ENCODE results near the gene FAM83F. TPM values are rescaled to one million over a fixed set of nuclear protein-coding genes. Genes with fewer than 3 reads are reported as not detected.
A peak's percentile ranks its signal among the peaks of the same experiment; 100 is the strongest.

The FAM83F gene
- total and polyA plus RNA-seq, 2 donors (not counting 1 experiment from before 2014, with no cell fraction given), result 0.10 TPM; not detected in 1

- Mint-ChIP-seq H3K27me3 (no peaks in the 10 kb centered on the region), H3K9me3 (ENCODE audit: insufficient read depth) (no peaks in the 10 kb centered on the region), H3K4me3 (no peak overlapping the region), H3K27ac (no peak overlapping the region), H3K4me1 (peaks cover 40% of the 10 kb centered on the region)
- Histone ChIP-seq H3K9ac (ENCODE audit: low read length) (no peak overlapping the region), H3K27me3 (replicated peaks in 1 of 4; ENCODE audit: control extremely low read depth in 1 of 4, control insufficient read depth in 3 of 4, insufficient read depth in 4 of 4, low read length in 3 of 4) (no peaks in the 10 kb centered on the region), H3K79me2 (ENCODE audit: control insufficient read depth, insufficient read depth, low read length) (peaks cover 99% of the 10 kb centered on the region), H2AFZ (ENCODE audit: insufficient read depth, low read depth, low read length, poor library complexity, severe bottlenecking) (no peak overlapping the region), H3K27ac (ENCODE audit: low read length in 2 of 2) (peak overlapping the region in 1 of 2 donors; percentile 70), H3K4me2 (replicated peaks; ENCODE audit: low read depth, low read length, poor library complexity, severe bottlenecking) (no peak overlapping the region), H3K4me3 (ENCODE audit: control extremely low read depth in 1 of 5, extremely low read depth in 1 of 5, insufficient read depth in 1 of 5, low read depth in 2 of 5, low read length in 4 of 5) (no peak overlapping the region), H3K36me3 (replicated peaks in 1 of 2; ENCODE audit: control extremely low read depth in 1 of 2, control insufficient read depth in 1 of 2, extremely low read depth in 1 of 2, insufficient read depth in 2 of 2, low read length in 1 of 2) (no peaks in the 10 kb centered on the region), H3K4me1 (ENCODE audit: control insufficient read depth in 2 of 2, insufficient read depth in 2 of 2, low read length in 2 of 2) (peaks cover 48 to 69% of the 10 kb centered on the region in 2 donors), H4K20me1 (ENCODE audit: control insufficient read depth, insufficient read depth, low read length, poor library complexity, severe bottlenecking) (peaks cover 88% of the 10 kb centered on the region), H3K9me3 (ENCODE audit: control extremely low read depth in 1 of 3, control insufficient read depth in 2 of 3, insufficient read depth in 1 of 3, low read length in 2 of 3) (no peaks in the 10 kb centered on the region)
- POLR2A ChIA-PET, result no interaction called here
- CTCF ChIA-PET, result no interaction called here
- ATAC-seq (ENCODE audit: low read depth), result no peak
- TF ChIP-seq, protein P1, sequence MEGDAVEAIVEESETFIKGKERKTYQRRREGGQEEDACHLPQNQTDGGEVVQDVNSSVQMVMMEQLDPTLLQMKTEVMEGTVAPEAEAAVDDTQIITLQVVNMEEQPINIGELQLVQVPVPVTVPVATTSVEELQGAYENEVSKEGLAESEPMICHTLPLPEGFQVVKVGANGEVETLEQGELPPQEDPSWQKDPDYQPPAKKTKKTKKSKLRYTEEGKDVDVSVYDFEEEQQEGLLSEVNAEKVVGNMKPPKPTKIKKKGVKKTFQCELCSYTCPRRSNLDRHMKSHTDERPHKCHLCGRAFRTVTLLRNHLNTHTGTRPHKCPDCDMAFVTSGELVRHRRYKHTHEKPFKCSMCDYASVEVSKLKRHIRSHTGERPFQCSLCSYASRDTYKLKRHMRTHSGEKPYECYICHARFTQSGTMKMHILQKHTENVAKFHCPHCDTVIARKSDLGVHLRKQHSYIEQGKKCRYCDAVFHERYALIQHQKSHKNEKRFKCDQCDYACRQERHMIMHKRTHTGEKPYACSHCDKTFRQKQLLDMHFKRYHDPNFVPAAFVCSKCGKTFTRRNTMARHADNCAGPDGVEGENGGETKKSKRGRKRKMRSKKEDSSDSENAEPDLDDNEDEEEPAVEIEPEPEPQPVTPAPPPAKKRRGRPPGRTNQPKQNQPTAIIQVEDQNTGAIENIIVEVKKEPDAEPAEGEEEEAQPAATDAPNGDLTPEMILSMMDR (IDR thresholded peaks at IDR 0.05), result no peak
- TF ChIP-seq EZH2 (IDR thresholded peaks at IDR 0.05; ENCODE audit: borderline replicate concordance, insufficient read depth, low read depth, low read length, poor library complexity, severe bottlenecking), result no peak
- intact Hi-C loops (cut with micrococcal nuclease), result no loop called here
- 95% methylated on average over 5 of the region's 5 CpGs for WGBS (ENCODE audit: insufficient coverage)
- DNase-seq, result no peak
Observed at GRCh38 chr22:40084246-40084645, 89.5 kb downstream of the FAM83F start.

DNA sequence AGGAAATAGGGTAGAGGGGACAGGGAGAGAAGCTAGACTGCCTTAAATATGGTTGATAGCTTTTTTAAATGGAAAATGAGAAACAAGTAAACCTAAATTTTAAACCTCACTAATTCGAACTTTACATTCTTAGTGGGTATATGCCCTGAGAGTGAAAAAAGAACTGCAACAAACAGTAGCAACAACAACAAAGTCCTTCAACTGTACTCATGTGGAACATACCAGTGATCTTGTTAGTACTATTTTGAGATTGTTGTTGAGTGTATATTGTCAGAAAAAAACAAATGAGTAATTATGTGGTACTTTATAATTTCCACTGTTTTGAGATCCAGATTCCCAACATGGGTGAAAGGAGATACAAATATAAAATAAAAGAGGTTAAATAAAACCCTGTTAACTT is 94.1 kb downstream of the FAM83F start:
- TF ChIP-seq, protein P1 (IDR thresholded peaks at IDR 0.05), result no peak
- no peak for TF ChIP-seq EZH2 (IDR thresholded peaks at IDR 0.05; ENCODE audit: borderline replicate concordance, insufficient read depth, low read depth, low read length, poor library complexity, severe bottlenecking)
- no peak overlapping the region for H2AFZ ChIP-seq (ENCODE audit: insufficient read depth, low read depth, low read length, poor library complexity, severe bottlenecking)
- CTCF ChIA-PET, result interaction anchor here (0.7 to 1.5 kb wide), 2 partner anchors 37 to 154 kb away, joined by 3 to 6 read pairs; no protein-coding TSS in a partner anchor
- POLR2A ChIA-PET, result no interaction called here
- Mint-ChIP-seq H3K27me3 (no peaks in the 10 kb centered on the region), H3K4me1 (peaks cover 66% of the 10 kb centered on the region), H3K4me3 (peak overlapping the region; percentile 42), H3K9me3 (ENCODE audit: insufficient read depth) (no peaks in the 10 kb centered on the region), H3K27ac (peak overlapping the region; percentile 35)
- peaks cover 32 to 56% of the 10 kb centered on the region in 2 donors for H3K4me1 ChIP-seq (ENCODE audit: control insufficient read depth in 2 of 2, insufficient read depth in 2 of 2, low read length in 2 of 2)
- no peaks in the 10 kb centered on the region for H3K9me3 ChIP-seq (ENCODE audit: control extremely low read depth in 1 of 3, control insufficient read depth in 2 of 3, insufficient read depth in 1 of 3, low read length in 2 of 3)
- H3K4me3 ChIP-seq (ENCODE audit: control extremely low read depth in 1 of 5, extremely low read depth in 1 of 5, insufficient read depth in 1 of 5, low read depth in 2 of 5, low read length in 4 of 5), result no peak overlapping the region
- peak overlapping the region in 1 of 2 donors; percentile 70 for H3K27ac ChIP-seq (ENCODE audit: low read length in 2 of 2)
- H4K20me1 ChIP-seq (ENCODE audit: control insufficient read depth, insufficient read depth, low read length, poor library complexity, severe bottlenecking), result peaks cover 79% of the 10 kb centered on the region
- peak overlapping the region; percentile 21 for H3K4me2 ChIP-seq (replicated peaks; ENCODE audit: low read depth, low read length, poor library complexity, severe bottlenecking)
- DNase-seq, result no peak
- intact Hi-C loops (cut with micrococcal nuclease), result no loop called here
- no peaks in the 10 kb centered on the region for H3K27me3 ChIP-seq (replicated peaks in 1 of 4; ENCODE audit: control extremely low read depth in 1 of 4, control insufficient read depth in 3 of 4, insufficient read depth in 4 of 4, low read length in 3 of 4)
- no peaks in the 10 kb centered on the region for H3K36me3 ChIP-seq (replicated peaks in 1 of 2; ENCODE audit: control extremely low read depth in 1 of 2, control insufficient read depth in 1 of 2, extremely low read depth in 1 of 2, insufficient read depth in 2 of 2, low read length in 1 of 2)
- H3K79me2 ChIP-seq (ENCODE audit: control insufficient read depth, insufficient read depth, low read length), result peaks cover 100% of the 10 kb centered on the region
- no peak overlapping the region for H3K9ac ChIP-seq (ENCODE audit: low read length)
- no peak for ATAC-seq (ENCODE audit: low read depth)
- no CpG with 5 or more reads among the region's 1 CpG for WGBS (ENCODE audit: insufficient coverage)

Other genes with a start within 250 kb of the FAM83F start
- not detected in 2 replicates for gene ENTHD1, start 101.2 kb upstream of the FAM83F start, total RNA-seq
- gene ENTHD1, start 101.2 kb upstream of the FAM83F start, polyA plus RNA-seq, result not detected in 2 replicates
- 13.5 and 14.4 TPM in 2 replicates for gene GRAP2, start 93.9 kb upstream of the FAM83F start, total RNA-seq
- 26.4 and 34.9 TPM in 2 replicates for gene GRAP2, start 93.9 kb upstream of the FAM83F start, polyA plus RNA-seq
- gene TMA7B, start 34.6 kb upstream of the FAM83F start, total RNA-seq, result 1.4 and 1.7 TPM in 2 replicates
- 0.85 and 1.5 TPM in 2 replicates for gene TMA7B, start 34.6 kb upstream of the FAM83F start, polyA plus RNA-seq
- 210 and 248 TPM in 2 replicates for gene TNRC6B, start 183.0 kb downstream of the FAM83F start, total RNA-seq
- gene TNRC6B, start 183.0 kb downstream of the FAM83F start, polyA plus RNA-seq, result 28.8 and 34.1 TPM in 2 replicates